ENCODE results near the gene MAGEA10. TPM values are rescaled to one million over a fixed set of nuclear protein-coding genes. Genes with fewer than 3 reads are reported as not detected.
"Not testable (repeated sequence)": the region's sequence is repeated elsewhere in the genome, so short reads cannot be mapped to it uniquely, and the experiment has no call there.

Gene MAGEA10
- not detected for total RNA-seq

DNA sequence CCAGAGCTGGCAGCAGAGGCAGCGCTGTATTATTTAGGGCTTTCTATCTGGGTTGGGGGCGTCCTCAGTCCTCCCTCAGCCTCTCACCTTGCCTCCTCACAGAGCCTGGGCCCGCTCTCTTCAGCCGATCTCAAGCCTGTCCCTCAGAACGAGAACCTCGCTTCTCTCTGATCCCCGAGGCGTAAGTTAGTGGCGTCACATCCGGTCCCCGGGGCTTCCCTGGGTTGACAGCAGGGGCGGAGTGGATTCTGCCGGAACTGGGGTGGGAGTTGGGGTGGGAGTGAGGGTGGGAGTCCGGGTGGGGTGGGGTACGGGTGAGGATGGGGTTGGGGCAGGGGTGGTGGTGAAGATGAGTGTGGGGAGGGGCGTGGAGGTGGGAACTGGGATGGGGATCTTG, at the start of gene MAGEA10:
Gene MAGEA10, minus strand, starts transcription at position 190 of the 397 bp plus-strand sequence. CDS start 2,957 bp downstream, outside the sequence.
- DNase-seq (ENCODE audit: low spot score) (no peak), ATAC-seq (ENCODE audit: insufficient number of reproducible peaks, low FRiP score, low read depth) (no peak)
- H3K36me3 ChIP-seq = no peaks in the 10 kb centered on the region
- no peak within 1 kb of the TSS for H3K4me3 ChIP-seq
- H3K27me3 ChIP-seq (replicated peaks; ENCODE audit: insufficient read depth) = no peaks in the 10 kb centered on the region
- no peaks in the 10 kb centered on the region for H3K9me3 ChIP-seq
- no peak within 1 kb of the TSS for H3K27ac ChIP-seq
- no peaks in the 10 kb centered on the region for H3K4me1 ChIP-seq (ENCODE audit: control insufficient read depth in 1 of 2, low read depth in 2 of 2)
- TF ChIP-seq, protein P1, sequence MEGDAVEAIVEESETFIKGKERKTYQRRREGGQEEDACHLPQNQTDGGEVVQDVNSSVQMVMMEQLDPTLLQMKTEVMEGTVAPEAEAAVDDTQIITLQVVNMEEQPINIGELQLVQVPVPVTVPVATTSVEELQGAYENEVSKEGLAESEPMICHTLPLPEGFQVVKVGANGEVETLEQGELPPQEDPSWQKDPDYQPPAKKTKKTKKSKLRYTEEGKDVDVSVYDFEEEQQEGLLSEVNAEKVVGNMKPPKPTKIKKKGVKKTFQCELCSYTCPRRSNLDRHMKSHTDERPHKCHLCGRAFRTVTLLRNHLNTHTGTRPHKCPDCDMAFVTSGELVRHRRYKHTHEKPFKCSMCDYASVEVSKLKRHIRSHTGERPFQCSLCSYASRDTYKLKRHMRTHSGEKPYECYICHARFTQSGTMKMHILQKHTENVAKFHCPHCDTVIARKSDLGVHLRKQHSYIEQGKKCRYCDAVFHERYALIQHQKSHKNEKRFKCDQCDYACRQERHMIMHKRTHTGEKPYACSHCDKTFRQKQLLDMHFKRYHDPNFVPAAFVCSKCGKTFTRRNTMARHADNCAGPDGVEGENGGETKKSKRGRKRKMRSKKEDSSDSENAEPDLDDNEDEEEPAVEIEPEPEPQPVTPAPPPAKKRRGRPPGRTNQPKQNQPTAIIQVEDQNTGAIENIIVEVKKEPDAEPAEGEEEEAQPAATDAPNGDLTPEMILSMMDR (IDR thresholded peaks at IDR 0.05) = no peak

DNA sequence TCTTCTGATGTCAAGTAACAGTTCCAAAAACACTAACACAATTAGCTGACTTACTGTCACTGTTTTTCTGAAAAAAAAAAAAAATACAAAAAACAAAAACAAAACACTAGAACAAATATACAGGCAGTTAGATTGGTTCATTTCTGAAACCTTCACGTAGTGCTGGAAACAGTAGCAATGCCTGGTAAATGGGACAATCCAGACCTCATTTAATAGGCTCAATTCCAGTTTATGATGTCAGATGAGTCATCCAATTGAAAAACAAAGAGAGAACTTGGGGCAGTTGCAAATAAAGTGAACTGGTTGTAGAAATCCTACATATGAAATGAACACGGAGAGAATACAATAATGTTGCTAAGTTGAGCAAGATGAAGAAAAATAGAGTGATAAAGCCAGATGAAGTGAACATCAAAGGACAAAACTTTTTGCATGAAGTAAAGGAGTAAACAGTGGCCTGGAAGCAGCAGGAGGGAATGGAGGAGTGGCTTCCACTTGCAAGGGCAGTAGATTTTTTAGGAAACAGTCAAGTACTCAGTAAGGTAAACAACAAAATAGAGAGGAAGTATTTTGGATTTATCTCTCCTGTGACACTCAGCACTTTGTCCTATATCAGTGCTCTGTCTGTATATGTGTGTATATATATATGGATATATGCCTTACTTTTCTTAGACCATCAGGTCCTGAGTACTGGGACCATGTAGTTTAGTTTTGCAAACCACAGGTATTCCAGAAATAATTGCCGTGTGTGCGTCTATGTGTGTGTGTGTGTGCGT, 39.3 kb upstream of the MAGEA10 start:
- no peaks in the 10 kb centered on the region for H3K9me3 ChIP-seq
- H3K27me3 ChIP-seq (replicated peaks; ENCODE audit: insufficient read depth) = no peaks in the 10 kb centered on the region
- no peak overlapping the region for H3K27ac ChIP-seq
- no peaks in the 10 kb centered on the region for H3K4me1 ChIP-seq (ENCODE audit: control insufficient read depth in 1 of 2, low read depth in 2 of 2)
- DNase-seq (ENCODE audit: low spot score) (no peak), ATAC-seq (ENCODE audit: insufficient number of reproducible peaks, low FRiP score, low read depth) (no peak)
- no peaks in the 10 kb centered on the region for H3K36me3 ChIP-seq
- H3K4me3 ChIP-seq = no peak overlapping the region
- TF ChIP-seq, protein P1 (IDR thresholded peaks at IDR 0.05) = no peak

- Histone ChIP-seq H3K27ac (no peak overlapping the region), H3K36me3 (no peaks in the 10 kb centered on the region), H3K4me1 (ENCODE audit: control insufficient read depth in 1 of 2, low read depth in 2 of 2) (no peaks in the 10 kb centered on the region), H3K27me3 (replicated peaks; ENCODE audit: insufficient read depth) (no peaks in the 10 kb centered on the region), H3K4me3 (no peak overlapping the region), H3K9me3 (no peaks in the 10 kb centered on the region)
- ATAC-seq (ENCODE audit: insufficient number of reproducible peaks, low FRiP score, low read depth) (no peak), DNase-seq (ENCODE audit: low spot score) (no peak)
- TF ChIP-seq, protein P1 (IDR thresholded peaks at IDR 0.05) = no peak
Observed at GRCh38 chrX:152177052-152177451, 38.7 kb upstream of the MAGEA10 start.

DNA sequence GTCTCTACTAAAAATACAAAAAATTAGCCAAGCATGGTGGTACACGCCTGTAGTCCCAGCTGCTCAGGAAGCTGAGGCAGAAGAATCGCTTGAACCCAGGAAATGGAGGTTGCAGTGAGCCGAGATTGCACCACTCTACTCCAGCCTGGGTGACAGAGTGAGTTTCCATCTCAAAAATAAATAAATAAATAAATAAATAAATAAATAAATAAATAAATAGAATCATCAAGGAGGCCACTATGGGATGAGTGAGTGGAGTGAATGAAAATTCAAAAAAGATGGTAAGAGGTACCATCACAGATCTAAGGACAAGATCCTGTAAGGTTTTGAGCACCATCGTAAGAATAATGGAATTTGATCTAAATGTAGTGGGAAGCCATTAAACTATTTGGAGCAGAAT, 37.5 kb upstream of the MAGEA10 start:
- not testable (repeated sequence) for ATAC-seq (ENCODE audit: insufficient number of reproducible peaks, low FRiP score, low read depth); H3K36me3 ChIP-seq; H3K27ac ChIP-seq; H3K4me1 ChIP-seq (ENCODE audit: control insufficient read depth in 1 of 2, low read depth in 2 of 2); H3K27me3 ChIP-seq (replicated peaks; ENCODE audit: insufficient read depth); H3K4me3 ChIP-seq; DNase-seq (ENCODE audit: low spot score); H3K9me3 ChIP-seq

- not testable (repeated sequence) for H3K27ac ChIP-seq; H3K9me3 ChIP-seq; DNase-seq (ENCODE audit: low spot score); ATAC-seq (ENCODE audit: insufficient number of reproducible peaks, low FRiP score, low read depth); H3K4me3 ChIP-seq; H3K4me1 ChIP-seq (ENCODE audit: control insufficient read depth in 1 of 2, low read depth in 2 of 2); H3K36me3 ChIP-seq; H3K27me3 ChIP-seq (replicated peaks; ENCODE audit: insufficient read depth)
Observed at GRCh38 chrX:152173923-152174322, 35.5 kb upstream of the MAGEA10 start.

GRCh38 chrX:152170621-152171020, 32.2 kb upstream of the MAGEA10 start:
- TF ChIP-seq, protein P1 (IDR thresholded peaks at IDR 0.05) = no peak
- Histone ChIP-seq H3K4me1 (ENCODE audit: control insufficient read depth in 1 of 2, low read depth in 2 of 2) (no peaks in the 10 kb centered on the region), H3K4me3 (no peak overlapping the region), H3K9me3 (no peaks in the 10 kb centered on the region), H3K27me3 (replicated peaks; ENCODE audit: insufficient read depth) (no peaks in the 10 kb centered on the region), H3K36me3 (no peaks in the 10 kb centered on the region), H3K27ac (no peak overlapping the region)
- DNase-seq (ENCODE audit: low spot score) (no peak), ATAC-seq (ENCODE audit: insufficient number of reproducible peaks, low FRiP score, low read depth) (no peak)

All from thoracic aorta (tissue), 2 donors.